Lung (tissue), 12 donors: ENCODE data around the gene PCSK9. TPM values are rescaled to one million over a fixed set of nuclear protein-coding genes. Genes with fewer than 3 reads are reported as not detected.

Source experiments
- ATAC-seq: fragments of 200-7000 bp; cut with Tn5 transposase; one replicate; pipeline ENCODE4 v1.9.1; 2020; ENCODE audit warnings: moderate number of reproducible peaks; ENCODE audit not compliant: insufficient read depth, low FRiP score
- DNase-seq, 3 donors: peaks; one replicate each; pipeline ENCODE4 v3.0.0-alpha.2; 2013 to 2017
- H3K27ac ChIP-seq, 2 donors: one replicate each; pipeline ENCODE4 v1.5.1; 2013; ENCODE audit warnings: mild to moderate bottlenecking in 2 of 2, moderate library complexity in 2 of 2, control low read depth in 1 of 2, inconsistent platforms in 1 of 2, low read depth in 1 of 2, low read length in 1 of 2
- H3K27me3 ChIP-seq, 3 donors: one replicate each; pipeline ENCODE4 v1.5.1; 2013; ENCODE audit warnings: low read length in 2 of 3; ENCODE audit not compliant: control insufficient read depth in 3 of 3, insufficient read depth in 3 of 3
- H3K36me3 ChIP-seq, 4 donors: one replicate each; pipeline ENCODE4 v1.5.1; 2013; ENCODE audit warnings: low read length in 4 of 4, mild to moderate bottlenecking in 1 of 4, moderate library complexity in 1 of 4; ENCODE audit not compliant: control insufficient read depth in 4 of 4, insufficient read depth in 4 of 4
- H3K4me1 ChIP-seq, 5 donors: one replicate each; pipeline ENCODE4 v1.5.1; 2013; ENCODE audit warnings: low read length in 5 of 5, mild to moderate bottlenecking in 2 of 5, moderate library complexity in 1 of 5; ENCODE audit not compliant: control insufficient read depth in 5 of 5, insufficient read depth in 5 of 5
- H3K4me3 ChIP-seq: one replicate; pipeline ENCODE4 v1.5.1; 2013; ENCODE audit warnings: mild to moderate bottlenecking, control low read depth, moderate library complexity
- H3K9ac ChIP-seq, 2 donors: one replicate each; pipeline ENCODE4 v1.5.1; 2013; ENCODE audit warnings: low read length in 2 of 2, control low read depth in 1 of 2; ENCODE audit not compliant: insufficient read depth in 1 of 2
- H3K9me3 ChIP-seq, 4 donors: one replicate each; pipeline ENCODE4 v1.5.1; 2013; ENCODE audit warnings: low read length in 3 of 4, mild to moderate bottlenecking in 1 of 4, moderate library complexity in 1 of 4; ENCODE audit not compliant: control insufficient read depth in 4 of 4, insufficient read depth in 3 of 4
- WGBS, 2 donors: extraction: QIAGEN DNeasy Blood & Tissue Kit; methylation state at CpG; one replicate each; pipeline ENCODE4 v1.1.7; 2013; 5-methylcytosine and 5-hydroxymethylcytosine counted together
- polyA plus RNA-seq, 2 donors: library from polyadenylated mRNA; stranded (reverse); fragments of 200-250 nt; gene quantifications; one replicate each; pipeline ENCODE4 v1.2.1, GENCODE V29; 2013
- total RNA-seq, 2 donors: library from RNA; depleted of rRNA in 1 of 2; stranded (reverse); fragments of >200 nt in 1 of 2; gene quantifications; one replicate each; pipeline ENCODE4 v1.2.1, GENCODE V29; 2014 to 2021
- TF ChIP-seq, protein P1 (sequence below): IDR thresholded peaks from 2 replicates; pipeline ENCODE4 v1.5.1; 2012; ENCODE audit warnings: mild to moderate bottlenecking; ENCODE audit errors: control extremely low read depth, extremely low read depth
- donor health status: control.
- donor health status: control.
- donor health status: Bipolar disorder and iron deficiency.
- donor health status: healthy.
- donor health status: DM: yes; HTN: yes; CAD: no.

PCSK9 gene
- total and polyA plus RNA-seq, 4 donors = 13.0 to 47.2 (median 21.0) TPM

GRCh38 chr1:55015123-55015522 lies 24.2 kb upstream of the PCSK9 start:
- no peaks in the 10 kb centered on the region for H3K4me1 ChIP-seq
- no peaks in the 10 kb centered on the region for H3K9me3 ChIP-seq
- peaks cover 0 to 16% (median 0%) of the 10 kb centered on the region in 3 donors for H3K27me3 ChIP-seq
- H3K36me3 ChIP-seq = no peaks in the 10 kb centered on the region
- ATAC-seq (no peak), DNase-seq (no peak)
- WGBS, 2 donors = 82 to 93% methylated on average over 5 of the region's 5 CpGs
- TF ChIP-seq, protein P1, sequence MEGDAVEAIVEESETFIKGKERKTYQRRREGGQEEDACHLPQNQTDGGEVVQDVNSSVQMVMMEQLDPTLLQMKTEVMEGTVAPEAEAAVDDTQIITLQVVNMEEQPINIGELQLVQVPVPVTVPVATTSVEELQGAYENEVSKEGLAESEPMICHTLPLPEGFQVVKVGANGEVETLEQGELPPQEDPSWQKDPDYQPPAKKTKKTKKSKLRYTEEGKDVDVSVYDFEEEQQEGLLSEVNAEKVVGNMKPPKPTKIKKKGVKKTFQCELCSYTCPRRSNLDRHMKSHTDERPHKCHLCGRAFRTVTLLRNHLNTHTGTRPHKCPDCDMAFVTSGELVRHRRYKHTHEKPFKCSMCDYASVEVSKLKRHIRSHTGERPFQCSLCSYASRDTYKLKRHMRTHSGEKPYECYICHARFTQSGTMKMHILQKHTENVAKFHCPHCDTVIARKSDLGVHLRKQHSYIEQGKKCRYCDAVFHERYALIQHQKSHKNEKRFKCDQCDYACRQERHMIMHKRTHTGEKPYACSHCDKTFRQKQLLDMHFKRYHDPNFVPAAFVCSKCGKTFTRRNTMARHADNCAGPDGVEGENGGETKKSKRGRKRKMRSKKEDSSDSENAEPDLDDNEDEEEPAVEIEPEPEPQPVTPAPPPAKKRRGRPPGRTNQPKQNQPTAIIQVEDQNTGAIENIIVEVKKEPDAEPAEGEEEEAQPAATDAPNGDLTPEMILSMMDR = no peak
- no peak overlapping the region for H3K27ac ChIP-seq
- no peak overlapping the region for H3K9ac ChIP-seq
- no peak overlapping the region for H3K4me3 ChIP-seq

- Histone ChIP-seq H3K27me3 (peaks cover 0 to 16% (median 0%) of the 10 kb centered on the region in 3 donors), H3K9me3 (no peaks in the 10 kb centered on the region), H3K4me3 (no peak overlapping the region), H3K36me3 (no peaks in the 10 kb centered on the region), H3K27ac (no peak overlapping the region), H3K4me1 (no peaks in the 10 kb centered on the region), H3K9ac (no peak overlapping the region)
- WGBS, 2 donors = 68 to 73% methylated on average over 12 of the region's 12 CpGs
- TF ChIP-seq, protein P1 = no peak
- ATAC-seq (no peak), DNase-seq (no peak)
Observed at GRCh38 chr1:55015731-55016620, 23.4 kb upstream of the PCSK9 start.

DNA sequence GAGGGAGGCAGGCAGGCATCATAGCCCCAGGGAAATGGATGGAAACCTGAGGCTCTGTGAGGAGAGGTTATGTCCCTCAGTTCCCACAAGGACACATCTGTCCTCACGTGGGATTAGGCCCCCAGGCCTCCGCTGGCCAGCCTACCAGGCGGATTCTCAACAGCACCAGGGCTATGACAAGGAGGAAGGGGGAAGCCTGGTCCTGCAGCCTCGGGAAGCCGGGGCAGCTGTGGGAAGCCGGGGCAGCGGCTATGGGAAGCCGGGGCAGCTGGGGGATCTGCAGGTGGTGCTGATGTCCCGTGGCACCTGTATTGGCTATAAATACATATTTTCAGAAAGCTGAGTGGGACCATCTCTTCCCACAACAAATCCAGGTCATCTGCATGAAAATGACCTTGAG lies 21.0 kb upstream of the PCSK9 start:
- no peak overlapping the region for H3K27ac ChIP-seq
- no peaks in the 10 kb centered on the region for H3K9me3 ChIP-seq
- peaks cover 0 to 16% (median 0%) of the 10 kb centered on the region in 3 donors for H3K27me3 ChIP-seq
- no peaks in the 10 kb centered on the region for H3K36me3 ChIP-seq
- H3K9ac ChIP-seq = no peak overlapping the region
- DNase-seq (no peak), ATAC-seq (no peak)
- WGBS, 2 donors = 90 to 92% methylated on average over 9 of the region's 9 CpGs
- no peak overlapping the region for H3K4me3 ChIP-seq
- TF ChIP-seq, protein P1 = no peak
- H3K4me1 ChIP-seq = no peaks in the 10 kb centered on the region
